Fibroblast of the aortic adventitia (primary cell): Measurements from ENCODE around the gene PTGES2. TPM values are rescaled to one million over a fixed set of nuclear protein-coding genes. Genes with fewer than 3 reads are reported as not detected.

ENCODE experiments used
- DNase-seq: peaks from one replicate; pipeline ENCODE4 v3.0.0-alpha.2; 2010; ENCODE audit warnings: low read depth
- H3K4me3 ChIP-seq: 2 replicates; pipeline ENCODE4 v1.5.1; 2011; ENCODE audit warnings: low read depth, mild to moderate bottlenecking, control low read depth, low read length, moderate library complexity
- CTCF ChIP-seq: IDR thresholded peaks from 2 replicates; pipeline ENCODE4 v1.5.1; 2011; ENCODE audit warnings: mild to moderate bottlenecking, low read length, control low read depth, inconsistent platforms; ENCODE audit not compliant: insufficient read depth
- total RNA-seq: library from RNA; depleted of rRNA; stranded (reverse); fragments of >200 nt; gene quantifications from 2 replicates; pipeline ENCODE4 v1.2.3, GENCODE V29; 2012; ENCODE audit warnings: low replicate concordance

Gene PTGES2
- total RNA-seq, 1 donor: 40.8 TPM

- TF ChIP-seq CTCF: no peak
- H3K4me3 ChIP-seq: no peak within 1 kb of the TSS
- DNase-seq: peak; percentile 23
These were observed 21.6 kb upstream of the PTGES2 start, which contains the start of gene LCN2 for GRCh38 chr9:128149001-128149701. Gene LCN2, plus strand, starts transcription at chr9:128149453. Its CDS starts 73 bp downstream, at chr9:128149526.

DNA sequence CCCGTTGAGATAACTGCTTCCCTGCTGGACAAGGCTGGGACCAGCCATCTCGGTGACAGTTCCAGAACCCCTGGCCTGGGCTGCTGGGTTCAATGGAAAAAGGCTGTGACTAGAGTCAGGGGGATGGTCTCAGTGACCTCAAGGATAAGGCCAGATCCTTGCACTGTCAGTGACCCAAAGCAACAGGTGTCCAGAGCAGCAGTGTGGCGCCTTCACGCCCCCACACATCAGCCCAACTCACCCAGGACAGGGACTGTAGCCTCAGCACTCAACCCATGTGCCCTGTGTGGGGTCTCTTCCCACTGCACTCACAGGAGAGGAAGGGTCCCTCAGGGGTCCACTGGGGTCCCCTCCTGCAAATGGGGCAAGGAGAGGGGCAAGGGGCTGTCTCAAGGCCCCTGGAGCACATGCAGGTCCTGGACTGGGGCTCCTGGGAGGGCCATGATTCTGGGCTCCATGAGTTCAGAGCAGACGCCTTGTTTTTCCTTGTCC lies 21.0 kb upstream of the PTGES2 start:
- DNase-seq: no peak
- TF ChIP-seq CTCF: no peak
- no peak overlapping the region for H3K4me3 ChIP-seq

GRCh38 chr9:128146591-128147120 lies 19.1 kb upstream of the PTGES2 start:
- no peak for DNase-seq
- no peak for TF ChIP-seq CTCF
- no peak overlapping the region for H3K4me3 ChIP-seq

DNA sequence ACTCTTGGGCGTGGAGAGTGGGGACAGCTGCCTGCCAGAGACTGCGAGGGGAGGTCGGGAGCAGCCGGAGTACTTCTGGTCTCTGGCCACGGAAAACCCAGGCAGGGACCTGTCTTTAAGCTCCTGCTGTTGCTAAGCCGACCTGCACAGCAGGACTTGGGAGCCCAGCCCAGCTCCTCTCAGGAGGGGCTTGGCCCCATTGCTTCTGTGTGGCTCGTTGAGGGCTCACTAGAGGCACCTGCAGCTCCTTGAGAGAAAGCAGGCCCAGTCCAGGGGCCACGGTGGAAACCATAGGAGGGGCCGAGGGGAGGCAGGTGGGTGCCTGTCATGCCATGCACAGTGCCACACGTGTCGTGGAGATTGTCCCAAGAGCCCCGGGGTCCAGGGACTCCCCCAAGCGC lies 18.4 kb upstream of the PTGES2 start:
- no peak overlapping the region for H3K4me3 ChIP-seq
- no peak for DNase-seq
- no peak for TF ChIP-seq CTCF

GRCh38 chr9:128145536-128145935 lies 18.0 kb upstream of the PTGES2 start:
- DNase-seq: no peak
- TF ChIP-seq CTCF: no peak
- no peak overlapping the region for H3K4me3 ChIP-seq

GRCh38 chr9:128144239-128145181 lies 17.0 kb upstream of the PTGES2 start:
- TF ChIP-seq CTCF: no peak
- DNase-seq: no peak
- H3K4me3 ChIP-seq: no peak overlapping the region
